GM19468 (cell line): ENCODE results near the gene TNKS2.

Experiments
- ATAC-seq: cut with Tn5 transposase; IDR thresholded peaks from one replicate; pipeline ENCODE4 v1.9.1; 2021; ENCODE audit warnings: mild to moderate bottlenecking, moderate library complexity, moderate number of reproducible peaks; ENCODE audit not compliant: unreplicated experiment; ENCODE audit errors: extremely low read depth

Gene TNKS2

GRCh38 chr10:91907033-91907594, 108.9 kb downstream of the TNKS2 start:
- ATAC-seq, result no peak

- no peak for ATAC-seq
These were observed 109.7 kb downstream of the TNKS2 start for GRCh38 chr10:91907914-91908336.

DNA sequence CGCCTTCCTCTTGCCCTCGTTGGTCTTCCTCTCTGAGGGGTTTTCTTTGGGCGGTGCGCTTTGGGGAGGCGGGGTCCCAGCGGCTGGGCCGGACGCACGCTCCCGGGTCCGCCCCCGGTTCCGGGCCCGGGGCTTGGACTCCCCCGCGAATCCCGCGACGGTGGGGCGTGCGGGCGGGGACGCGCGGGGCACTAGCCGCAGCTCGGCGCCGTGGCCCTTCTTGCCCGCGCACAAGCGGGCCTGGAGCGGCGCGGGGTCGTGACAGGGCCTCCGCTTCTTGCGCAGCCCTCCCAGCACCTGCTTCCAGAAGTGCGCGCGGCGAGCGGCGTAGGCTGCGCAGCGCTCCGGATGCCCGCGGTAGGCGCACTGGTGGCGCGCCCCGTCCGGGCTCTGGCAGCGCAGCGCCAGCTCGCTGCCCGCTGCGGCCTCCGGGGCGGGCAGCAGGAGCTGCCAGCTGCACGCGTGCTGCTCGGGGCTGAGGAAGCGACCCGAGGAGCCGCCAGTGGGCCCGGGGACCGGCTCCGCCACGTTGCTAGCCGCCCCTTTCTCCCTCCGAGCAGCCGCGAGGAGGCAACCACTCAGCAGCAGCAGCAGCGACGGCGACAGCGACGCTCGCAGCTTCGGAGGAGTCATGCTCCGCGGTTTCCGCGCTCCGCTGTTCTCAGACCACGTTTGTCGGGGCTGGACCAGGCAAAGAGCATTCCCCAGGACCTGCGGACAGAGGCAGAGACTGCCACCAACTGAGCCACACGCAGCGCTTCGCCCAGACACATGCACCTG, 110.3 kb downstream of the TNKS2 start:
- peak; percentile 84 for ATAC-seq

GRCh38 chr10:91909117-91909677, 111.0 kb downstream of the TNKS2 start, which contains the start of gene FGFBP3:
FGFBP3 (minus strand) TSS chr10:91909486; CDS start chr10:91908969, 517 bp downstream.
- no peak for ATAC-seq

DNA sequence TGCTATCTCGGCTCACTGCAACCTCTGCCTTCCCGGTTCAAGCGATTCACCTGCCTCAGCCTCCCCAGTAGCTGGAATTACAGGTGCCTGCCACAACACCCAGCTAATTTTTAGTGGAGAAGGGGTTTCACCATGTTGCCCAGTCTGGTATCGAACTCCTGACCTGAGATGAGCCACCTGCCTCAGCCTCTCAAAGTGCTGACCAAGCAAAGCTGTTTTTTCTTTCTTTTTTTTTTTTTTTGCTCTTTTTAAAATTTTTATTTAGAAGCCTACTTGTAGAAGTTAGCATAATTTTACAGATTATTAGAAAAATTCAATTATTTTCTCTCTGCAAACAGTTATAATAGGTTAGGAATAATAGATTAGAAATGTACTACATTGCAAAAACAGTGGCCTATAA, 112.2 kb downstream of the TNKS2 start:
- no peak for ATAC-seq
